HG03354 (cell line): ENCODE measurements around the gene BCL2L15.

Experiments
- ATAC-seq: cut with Tn5 transposase; IDR thresholded peaks from one replicate; pipeline ENCODE4 v1.9.1; 2021; ENCODE audit warnings: mild to moderate bottlenecking; ENCODE audit not compliant: unreplicated experiment, poor library complexity, severe bottlenecking

Gene BCL2L15

GRCh38 chr1:113836534-113836933 lies 50.8 kb downstream of the BCL2L15 start:
- no peak for ATAC-seq

- ATAC-seq, result no peak
Observed at GRCh38 chr1:113835686-113836290, 51.6 kb downstream of the BCL2L15 start.

GRCh38 chr1:113834716-113835115 lies 52.7 kb downstream of the BCL2L15 start:
- ATAC-seq, result no peak
